NCI-H2171 (cell line): ENCODE results near the gene POU6F1.

Experiments
- DNase-seq: peaks from one replicate; lab custom pipeline; 2025; lab: John Stamatoyannopoulos, UW

POU6F1 gene

DNA sequence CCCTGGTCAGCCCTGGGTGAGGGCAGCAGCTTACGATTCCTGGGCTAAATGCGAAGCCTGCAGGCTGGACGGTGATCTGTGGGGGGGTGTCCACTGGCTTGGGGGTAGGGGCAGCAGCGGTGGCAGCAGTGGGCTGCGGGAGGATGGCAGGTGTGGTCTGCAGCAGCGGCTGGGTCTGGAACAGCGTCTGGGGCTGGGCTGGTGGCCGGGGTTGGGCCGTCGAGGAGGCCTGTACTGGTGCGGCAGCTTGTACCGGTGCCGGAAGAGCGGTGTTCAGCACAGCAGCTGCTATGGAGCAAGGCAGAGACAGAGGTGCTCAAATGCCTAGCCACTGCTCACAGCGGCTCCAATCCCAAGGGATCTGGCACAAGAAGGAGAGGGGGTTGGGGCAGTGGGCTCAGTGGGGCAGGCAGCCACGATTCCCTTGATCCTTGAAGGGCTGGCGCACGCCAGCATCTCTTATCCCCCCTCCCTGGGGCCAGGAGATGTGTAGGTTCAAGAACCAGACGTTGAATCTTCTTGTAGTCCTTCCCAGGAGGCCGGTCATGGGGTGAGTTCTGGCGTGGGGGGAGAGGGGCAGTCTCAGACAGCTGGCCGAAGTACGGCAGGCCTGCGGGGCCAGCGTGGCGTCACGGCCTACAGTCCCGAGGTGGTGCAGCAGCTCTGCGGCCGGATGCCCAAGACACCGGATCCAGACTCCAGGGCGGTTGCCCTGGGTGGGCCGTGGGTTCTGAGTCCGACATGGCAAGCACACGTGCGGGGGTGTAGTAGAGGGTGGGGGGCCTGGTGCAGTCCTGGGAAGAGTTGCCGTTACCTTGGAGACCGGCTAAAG lies 19.9 kb downstream of the POU6F1 start:
- no peak for DNase-seq

- no peak for DNase-seq
Observed at GRCh38 chr12:51196547-51196946, 21.3 kb downstream of the POU6F1 start.

- no peak for DNase-seq
Observed at GRCh38 chr12:51195841-51196240, 22.0 kb downstream of the POU6F1 start.

GRCh38 chr12:51192284-51192671 lies 25.6 kb downstream of the POU6F1 start:
- DNase-seq, result no peak

- DNase-seq, result no peak
Observed at GRCh38 chr12:51191516-51192283, 26.2 kb downstream of the POU6F1 start.

DNA sequence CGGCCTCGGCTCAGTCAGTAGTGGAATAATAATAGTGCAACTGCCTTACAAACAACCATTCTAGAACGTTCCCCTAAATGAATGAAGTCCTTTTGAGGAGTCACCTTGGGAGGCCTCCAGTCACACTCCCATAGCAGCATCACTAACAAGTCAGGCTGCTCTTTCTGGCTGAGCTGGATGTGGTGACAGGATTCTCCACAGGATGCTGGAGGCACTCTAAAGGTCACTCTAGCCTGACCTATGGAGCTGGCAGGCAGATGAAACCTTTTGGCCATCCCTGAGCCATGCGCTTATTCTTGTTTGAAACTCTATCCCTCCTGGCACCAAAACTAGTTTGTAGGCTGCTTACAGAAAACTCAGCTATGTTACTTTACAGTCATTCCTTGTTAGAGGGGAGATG lies 27.0 kb downstream of the POU6F1 start:
- DNase-seq, result no peak

GRCh38 chr12:51189790-51190355 lies 28.0 kb downstream of the POU6F1 start:
- no peak for DNase-seq

- DNase-seq, result no peak
Observed at GRCh38 chr12:51188359-51189051, 29.4 kb downstream of the POU6F1 start.

DNA sequence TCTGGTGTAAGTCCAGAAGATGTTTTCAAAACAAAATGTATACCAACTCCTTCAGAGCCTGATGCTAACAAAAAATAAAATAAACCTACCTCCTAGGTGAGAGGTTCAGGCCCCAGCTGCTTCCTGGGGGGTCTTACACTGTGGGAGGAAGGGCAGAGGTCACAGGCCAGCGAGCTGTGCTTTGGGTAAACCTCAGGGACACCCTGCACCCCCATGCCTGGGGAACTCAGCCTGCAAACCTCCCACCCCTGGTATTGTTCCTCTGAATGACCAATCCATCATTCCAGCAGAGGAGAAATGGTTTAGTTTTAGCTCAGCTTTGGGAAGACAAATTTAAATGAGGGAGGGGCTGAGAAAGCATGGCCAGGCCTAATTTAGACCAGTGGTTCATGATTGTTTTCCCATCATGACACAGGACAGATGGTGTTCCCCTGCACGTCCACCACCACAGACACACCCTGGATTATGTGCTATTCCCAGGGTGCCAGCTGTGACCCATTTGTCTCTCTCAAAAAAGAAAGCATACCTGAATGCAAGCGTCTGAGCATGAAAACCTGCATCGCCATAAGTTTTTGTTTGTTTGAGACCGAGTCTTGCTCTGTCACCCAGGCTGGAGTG lies 30.4 kb downstream of the POU6F1 start:
- DNase-seq, result peak; percentile 47

- no peak for DNase-seq
Observed at GRCh38 chr12:51186465-51187085, 31.3 kb downstream of the POU6F1 start.

GRCh38 chr12:51185171-51185717 lies 32.6 kb downstream of the POU6F1 start:
- no peak for DNase-seq

- DNase-seq, result peak; percentile 84
Observed at GRCh38 chr12:51183816-51184215, 34.0 kb downstream of the POU6F1 start.

DNA sequence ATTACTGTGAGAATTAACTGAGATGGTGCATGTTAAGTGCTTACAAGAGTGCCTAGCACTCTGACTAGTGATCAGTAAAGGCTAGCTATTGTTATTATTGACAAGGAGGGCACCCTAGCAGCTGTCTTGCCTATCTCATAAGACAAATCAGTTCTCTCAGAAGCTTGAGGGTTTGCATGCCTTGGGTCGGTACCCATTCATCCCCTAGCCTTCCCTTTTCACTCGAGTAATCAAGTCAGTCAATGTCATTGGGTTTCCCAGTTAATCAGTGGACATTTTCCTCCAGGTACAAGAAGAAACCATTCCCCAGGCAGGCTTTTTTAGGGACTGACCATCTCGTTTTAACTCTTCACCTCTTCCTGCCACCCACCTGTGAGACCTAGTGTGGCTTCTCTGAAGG lies 34.5 kb downstream of the POU6F1 start:
- DNase-seq, result no peak

- no peak for DNase-seq
Observed at GRCh38 chr12:51181558-51181957, 36.3 kb downstream of the POU6F1 start.

DNA sequence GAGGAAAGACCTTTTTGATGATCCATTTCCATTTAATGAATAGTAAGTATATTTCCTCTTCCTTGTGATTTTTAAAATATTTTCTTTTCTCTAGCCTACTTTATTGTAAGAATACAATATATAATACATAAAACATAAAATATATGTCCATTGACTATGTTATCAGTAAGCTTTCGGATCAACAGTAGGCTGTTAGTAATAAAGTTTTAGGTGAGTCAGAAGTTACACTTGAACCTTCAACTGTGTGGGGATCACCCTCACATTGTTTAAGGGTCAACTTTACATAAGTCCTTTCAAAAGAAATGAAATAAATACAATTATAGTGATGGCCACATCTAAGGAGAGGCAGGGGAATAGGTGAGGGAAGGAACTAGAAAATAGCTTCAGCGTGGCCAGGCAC lies 40.0 kb downstream of the POU6F1 start:
- DNase-seq, result no peak

DNA sequence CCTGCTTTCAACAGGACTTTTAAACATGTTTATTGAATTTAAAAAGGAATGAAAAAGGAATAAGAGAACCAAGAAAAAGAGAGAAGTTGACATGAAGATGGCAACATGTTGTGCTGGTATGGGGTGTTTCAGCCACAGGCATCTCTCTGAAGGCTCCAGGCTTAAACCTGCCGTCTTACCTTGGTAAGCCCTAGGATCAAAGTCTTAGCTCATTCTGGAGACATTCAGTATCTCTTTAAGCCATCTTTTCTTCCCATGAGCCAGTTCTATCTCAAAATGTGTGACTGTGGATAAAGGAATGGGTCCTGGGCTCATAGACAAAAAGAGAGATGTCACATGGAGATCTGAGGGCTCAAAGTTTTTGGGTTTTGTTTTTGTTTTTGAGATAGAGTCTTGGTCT lies 43.4 kb downstream of the POU6F1 start:
- no peak for DNase-seq

DNA sequence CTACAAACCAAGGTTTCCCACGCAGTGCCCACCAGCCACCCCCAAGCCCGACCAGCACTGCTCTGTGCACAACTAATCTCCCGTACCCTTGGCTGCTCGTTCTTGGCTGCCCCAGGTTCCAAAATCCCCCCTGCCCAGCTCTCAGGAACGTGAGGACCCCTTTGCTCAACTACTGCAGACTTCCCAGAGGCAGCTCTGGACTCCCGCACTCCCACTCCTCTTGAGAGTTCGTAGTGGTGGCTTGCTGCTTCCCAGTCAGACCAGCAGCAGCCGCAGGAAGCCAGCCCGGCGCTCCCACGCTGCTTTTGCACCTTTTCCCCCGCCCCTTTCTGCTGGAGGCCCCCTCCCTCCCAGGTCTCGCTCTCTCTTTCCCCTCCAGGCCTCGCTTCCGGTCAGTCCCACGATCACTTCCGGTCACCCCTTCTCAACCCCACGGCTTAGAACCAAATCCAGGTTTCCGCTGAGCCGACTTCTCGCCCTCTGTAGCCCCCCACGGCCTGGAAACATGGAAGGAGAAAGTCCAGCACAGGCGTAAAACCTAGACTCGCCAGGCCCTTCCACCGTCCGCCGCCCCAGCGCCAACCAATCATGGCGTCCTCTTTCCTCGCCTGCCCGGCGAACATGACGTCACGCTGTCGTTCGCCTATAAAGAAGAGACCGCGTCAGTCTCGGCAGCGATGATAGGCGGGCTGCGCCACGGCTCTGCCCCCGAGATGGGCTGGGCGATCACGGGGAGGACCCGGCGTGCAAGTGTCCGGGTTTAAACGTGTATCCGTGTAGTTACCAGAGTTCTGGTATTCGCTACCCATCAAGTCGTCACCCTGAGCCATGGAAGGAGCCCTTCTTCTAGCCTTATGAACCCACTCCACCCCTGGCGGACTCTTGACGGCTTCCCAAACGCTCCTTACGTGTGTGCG lies 45.1 kb downstream of the POU6F1 start, which contains the start of gene TFCP2:
Gene TFCP2 (minus strand): TSS at position 621 of the 917 bp plus-strand sequence. CDS start 713 bp downstream, outside the sequence.
- DNase-seq, result peak; percentile 87

- no peak for DNase-seq
Observed at GRCh38 chr12:51171884-51172514, 45.9 kb downstream of the POU6F1 start.

DNA sequence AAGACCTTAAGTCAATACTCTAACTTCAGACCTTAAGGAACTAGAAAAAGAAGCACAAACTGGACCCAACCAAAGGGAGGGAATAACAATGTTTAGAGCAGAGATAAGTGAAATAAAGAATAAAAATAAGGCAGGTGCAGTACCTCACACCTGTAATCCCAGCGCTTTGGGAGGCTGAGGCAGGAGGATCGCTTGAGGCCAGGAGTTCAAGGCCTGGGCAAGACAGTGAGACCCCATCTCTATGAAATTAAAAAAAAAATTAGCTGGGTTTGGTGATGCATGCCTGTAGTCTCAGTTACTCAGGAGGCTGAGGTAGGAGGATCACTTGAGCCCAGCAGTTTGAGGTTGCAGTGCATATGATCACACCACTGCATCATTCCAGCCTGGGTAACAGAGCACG lies 54.1 kb downstream of the POU6F1 start:
- DNase-seq, result no peak
